GM10847 (cell line): Measurements from ENCODE around the gene SH3RF1.

Experiments
- POLR2A ChIP-seq: IDR thresholded peaks from 2 replicates; pipeline ENCODE4 v1.6.1; 2011; ENCODE audit not compliant: insufficient read length; ENCODE audit errors: extremely low read depth

Gene SH3RF1

GRCh38 chr4:169258141-169258540 lies 12.6 kb downstream of the SH3RF1 start:
- TF ChIP-seq POLR2A = no peak

GRCh38 chr4:169256856-169257761 lies 13.6 kb downstream of the SH3RF1 start:
- no peak for TF ChIP-seq POLR2A

- TF ChIP-seq POLR2A = no peak
Measured at GRCh38 chr4:169256101-169256612, 14.6 kb downstream of the SH3RF1 start.

GRCh38 chr4:169254546-169254983 lies 16.2 kb downstream of the SH3RF1 start:
- TF ChIP-seq POLR2A = no peak

- TF ChIP-seq POLR2A = no peak
Measured at GRCh38 chr4:169253904-169254303, 16.9 kb downstream of the SH3RF1 start.

- TF ChIP-seq POLR2A = no peak
Measured at GRCh38 chr4:169253113-169253671, 17.6 kb downstream of the SH3RF1 start.

- no peak for TF ChIP-seq POLR2A
Measured at GRCh38 chr4:169252339-169253112, 18.2 kb downstream of the SH3RF1 start.

- TF ChIP-seq POLR2A = no peak
Measured at GRCh38 chr4:169251291-169252235, 19.2 kb downstream of the SH3RF1 start.

GRCh38 chr4:169250796-169251195 lies 20.0 kb downstream of the SH3RF1 start:
- no peak for TF ChIP-seq POLR2A

- TF ChIP-seq POLR2A = no peak
Measured at GRCh38 chr4:169249999-169250398, 20.8 kb downstream of the SH3RF1 start.

GRCh38 chr4:169249214-169249973 lies 21.4 kb downstream of the SH3RF1 start:
- TF ChIP-seq POLR2A = no peak

- no peak for TF ChIP-seq POLR2A
Measured at GRCh38 chr4:169248645-169249044, 22.1 kb downstream of the SH3RF1 start.

GRCh38 chr4:169246957-169247396 lies 23.8 kb downstream of the SH3RF1 start:
- no peak for TF ChIP-seq POLR2A

GRCh38 chr4:169246279-169246678 lies 24.5 kb downstream of the SH3RF1 start:
- TF ChIP-seq POLR2A = no peak
